SK-N-SH (cell line): ENCODE results near the gene USP48. TPM values are rescaled to one million over a fixed set of nuclear protein-coding genes. Genes with fewer than 3 reads are reported as not detected.

ENCODE experiments used
- CTCF ChIA-PET: fragments of 300-600, 350-600 bp; formaldehyde crosslinking; extraction: SDS; loops from one replicate; lab custom pipeline; 2021; lab: Yijun Ruan, JAX
- POLR2A ChIA-PET: fragments of 350-600 bp; sonication (Branson Sonifier 250); formaldehyde crosslinking; extraction: SDS; loops from one replicate; lab custom pipeline; 2020; ENCODE audit warnings: antibody characterized with exemption, inconsistent platforms; lab: Yijun Ruan, JAX
- DNase-seq: peaks from one replicate; pipeline ENCODE4 v3.0.0; 2012
- H2AFZ ChIP-seq: fragments of 200-600 bp; sonication (generic); 2 replicates; pipeline ENCODE4 v1.8.1; 2016; ENCODE audit warnings: antibody characterized with exemption, mild to moderate bottlenecking, low read depth
- H3F3A ChIP-seq: fragments of 200-600 bp; sonication (generic); replicated peaks from 2 replicates; pipeline ENCODE3; 2016; ENCODE audit warnings: antibody characterized with exemption, mild to moderate bottlenecking; ENCODE audit not compliant: insufficient read depth
- H3K27ac ChIP-seq, 2 experiments: fragments of 200-500 bp in 1 of 2; fragments of 200-600 bp in 1 of 2; sonication (Bioruptor generic) in 1 of 2; sonication (generic), shearing (Covaris generic) in 1 of 2; 2 replicates each; pipeline versions ENCODE4 v1.5.1 to v1.6.1; 2014 to 2016; ENCODE audit warnings: low read depth in 2 of 2, inconsistent platforms in 1 of 2, low read length in 1 of 2, mild to moderate bottlenecking in 1 of 2, mixed read lengths in 1 of 2
- H3K27me3 ChIP-seq: fragments of 200-600 bp; sonication (generic), shearing (Covaris generic); 2 replicates; pipeline ENCODE4 v1.6.1; 2016; ENCODE audit warnings: mixed run types; ENCODE audit not compliant: insufficient read depth
- H3K36me3 ChIP-seq, 2 experiments: fragments of 200-500 bp in 1 of 2; fragments of 200-600 bp in 1 of 2; sonication (Bioruptor generic) in 1 of 2; sonication (generic) in 1 of 2; replicated peaks in 1 of 2; 2 replicates each; pipeline versions ENCODE3 to v1.5.1; 2014 to 2016; ENCODE audit warnings: low read length in 1 of 2, mild to moderate bottlenecking in 1 of 2; ENCODE audit not compliant: insufficient read depth in 2 of 2, control insufficient read depth in 1 of 2
- H3K4me1 ChIP-seq, 2 experiments: fragments of 200-500 bp in 1 of 2; fragments of 200-600 bp in 1 of 2; sonication (Bioruptor generic) in 1 of 2; sonication (generic), shearing (Covaris generic) in 1 of 2; 2 replicates each; pipeline versions ENCODE4 v1.5.1 to v1.6.1; 2014 to 2016; ENCODE audit warnings: low read depth in 1 of 2, low read length in 1 of 2, mixed run types in 1 of 2; ENCODE audit not compliant: insufficient read depth in 2 of 2, control insufficient read depth in 1 of 2
- H3K4me2 ChIP-seq: fragments of 200-600 bp; sonication (generic), shearing (Covaris generic); 2 replicates; pipeline ENCODE4 v1.6.1; 2017; ENCODE audit warnings: mixed run types
- H3K4me3 ChIP-seq, 2 experiments: fragments of 200-500 bp in 1 of 2; fragments of 200-600 bp in 1 of 2; sonication (Bioruptor generic) in 1 of 2; sonication (generic), shearing (Covaris generic) in 1 of 2; 2 replicates each; pipeline versions ENCODE4 v1.5.1 to v1.8.1; 2014 to 2016; ENCODE audit warnings: low read depth in 2 of 2, inconsistent platforms in 1 of 2, low read length in 1 of 2, mild to moderate bottlenecking in 1 of 2, mixed read lengths in 1 of 2, moderate library complexity in 1 of 2
- H3K79me2 ChIP-seq: fragments of 200-600 bp; sonication (generic); 2 replicates; pipeline ENCODE4 v1.8.1; 2017; ENCODE audit warnings: mild to moderate bottlenecking; ENCODE audit not compliant: insufficient read depth
- H3K9ac ChIP-seq: fragments of 200-600 bp; sonication (generic); 2 replicates; pipeline ENCODE4 v1.6.1; 2017; ENCODE audit warnings: mixed run types
- H3K9me2 ChIP-seq: fragments of 200-600 bp; sonication (generic); 2 replicates; pipeline ENCODE4 v1.6.1; 2017; ENCODE audit warnings: mixed run types
- H3K9me3 ChIP-seq: fragments of 200-600 bp; sonication (generic); 2 replicates; pipeline ENCODE4 v1.6.1; 2017; ENCODE audit warnings: mixed run types, mild to moderate bottlenecking, moderate library complexity
- H4K20me1 ChIP-seq: fragments of 200-600 bp; sonication (generic); 2 replicates; pipeline ENCODE4 v1.6.1; 2017; ENCODE audit warnings: mild to moderate bottlenecking, mixed run types; ENCODE audit not compliant: insufficient read depth
- CHD2 ChIP-seq: fragments of 150-350 bp; IDR thresholded peaks from 2 replicates; pipeline ENCODE4 v1.6.1; 2018; ENCODE audit warnings: low read length; ENCODE audit not compliant: partially characterized antibody
- EP300 ChIP-seq, 2 experiments: IDR thresholded peaks; 2 replicates each; pipeline versions ENCODE4 v1.4.0 to v1.6.1; 2012; ENCODE audit warnings: borderline replicate concordance in 1 of 2, low read depth in 1 of 2, low read length in 1 of 2
- EZH2phosphoT487 ChIP-seq: fragments of 200-600 bp; sonication (generic); IDR thresholded peaks from 2 replicates; pipeline ENCODE4 v1.6.1; 2017; ENCODE audit warnings: low read depth, mixed run types, mild to moderate bottlenecking, antibody characterized with exemption, moderate library complexity, borderline replicate concordance
- FOXJ3 ChIP-seq: sonication (generic); formaldehyde crosslinking; IDR thresholded peaks from 2 replicates; pipeline ENCODE4 v1.5.1; 2020; ENCODE audit warnings: mild to moderate bottlenecking, missing genetic modification reagents
- FOXM1 ChIP-seq: IDR thresholded peaks from 2 replicates; pipeline ENCODE4 v1.4.0; 2012; ENCODE audit warnings: low read depth, mild to moderate bottlenecking
- GABPA ChIP-seq: IDR thresholded peaks from 2 replicates; pipeline ENCODE4 v1.4.0; 2012; ENCODE audit warnings: low read depth, mild to moderate bottlenecking
- JUND ChIP-seq: IDR thresholded peaks from 2 replicates; pipeline ENCODE4 v1.4.0; 2012
- MEF2A ChIP-seq: IDR thresholded peaks from 2 replicates; pipeline ENCODE4 v1.4.0; 2012; ENCODE audit warnings: low read depth, borderline replicate concordance
- MXI1 ChIP-seq: IDR thresholded peaks from 2 replicates; pipeline ENCODE4 v1.6.1; 2012; ENCODE audit warnings: mild to moderate bottlenecking, low read depth, low read length, improper control_type of control experiment
- NFIC ChIP-seq: IDR thresholded peaks from 2 replicates; pipeline ENCODE4 v1.4.0; 2012; ENCODE audit warnings: borderline replicate concordance
- NRF1 ChIP-seq: IDR thresholded peaks from 2 replicates; pipeline ENCODE4 v1.6.1; 2012; ENCODE audit warnings: low read depth, mild to moderate bottlenecking, low read length
- POLR2AphosphoS5 ChIP-seq: IDR thresholded peaks from 2 replicates; pipeline ENCODE4 v1.6.1; 2012; ENCODE audit warnings: low read depth, low read length
- RCOR1 ChIP-seq: fragments of 150-350 bp; IDR thresholded peaks from 2 replicates; pipeline ENCODE4 v1.6.1; 2017; ENCODE audit warnings: antibody characterized with exemption, low read length
- TAF1 ChIP-seq: IDR thresholded peaks from 2 replicates; pipeline ENCODE4 v1.6.1; 2012; ENCODE audit warnings: low read depth, mild to moderate bottlenecking, low read length, moderate library complexity, borderline replicate concordance
- TCF12 ChIP-seq: IDR thresholded peaks from 2 replicates; pipeline ENCODE4 v1.4.0; 2012
- WGBS: methylation state at CpG from one replicate; pipeline ENCODE4 v1.1.6; 2017; ENCODE audit warnings: low lambda C conversion rate; 5-methylcytosine and 5-hydroxymethylcytosine counted together
- polyA plus RNA-seq, 3 experiments: library from polyadenylated mRNA; depleted of rRNA; stranded (reverse); fragments of >200 nt; gene quantifications; 2 replicates each; pipeline ENCODE4 v1.2.3, GENCODE V29; 2012
- TF ChIP-seq, protein P1 (sequence below): IDR thresholded peaks from 2 replicates; pipeline ENCODE4 v1.6.1; 2012; ENCODE audit warnings: mild to moderate bottlenecking, low read depth, low read length, moderate library complexity
- TF ChIP-seq, protein P2 (sequence below): IDR thresholded peaks from 2 replicates; pipeline ENCODE4 v1.4.0; 2012; ENCODE audit warnings: low read depth, borderline replicate concordance
- TF ChIP-seq, protein P3 (sequence below): fragments of 150-350 bp; IDR thresholded peaks from 2 replicates; pipeline ENCODE4 v1.6.1; 2016; ENCODE audit warnings: mild to moderate bottlenecking, low read depth, low read length
- TF ChIP-seq, protein P4 (sequence below): fragments of 150-350 bp; IDR thresholded peaks from 2 replicates; pipeline ENCODE4 v1.6.1; 2017; ENCODE audit warnings: antibody characterized with exemption, low read length, low read depth, borderline replicate concordance
- TF ChIP-seq, protein P5 (sequence below): IDR thresholded peaks from 2 replicates; pipeline ENCODE4; 2012

Gene USP48
- polyA plus RNA-seq, 1 of the 3 experiments (the other 2 are of a cell fraction): 13.6 TPM

DNA sequence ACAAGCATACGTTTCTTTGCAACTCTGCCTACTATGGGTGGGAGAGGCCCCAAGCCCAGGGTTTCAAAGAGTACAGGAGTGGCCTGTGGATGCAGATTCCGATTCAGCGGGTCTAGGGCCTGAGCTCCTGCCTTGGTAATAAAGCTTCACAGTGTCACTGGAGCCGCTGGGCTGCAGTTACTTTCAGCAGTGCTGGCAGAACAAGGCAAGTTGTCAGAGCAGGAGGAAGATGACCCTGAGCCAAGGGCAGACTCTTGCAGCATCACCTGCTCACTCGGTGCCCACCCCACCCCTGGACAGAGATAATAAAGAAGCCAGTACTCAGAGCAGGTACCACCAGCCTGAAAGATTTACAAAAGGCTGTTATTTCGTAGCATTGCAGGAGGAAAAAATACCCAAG is 105.8 kb downstream of the USP48 start:
- H3K27ac ChIP-seq: no peak overlapping the region
- no peaks in the 10 kb centered on the region for H3K9me3 ChIP-seq
- CTCF ChIA-PET: interaction anchor here (1.6 to 2.2 kb wide), 2 partner anchors 26 to 307 kb away, joined by 3 to 7 read pairs; no protein-coding TSS in a partner anchor
- no peak overlapping the region for H3K4me2 ChIP-seq
- TF ChIP-seq, protein P1, sequence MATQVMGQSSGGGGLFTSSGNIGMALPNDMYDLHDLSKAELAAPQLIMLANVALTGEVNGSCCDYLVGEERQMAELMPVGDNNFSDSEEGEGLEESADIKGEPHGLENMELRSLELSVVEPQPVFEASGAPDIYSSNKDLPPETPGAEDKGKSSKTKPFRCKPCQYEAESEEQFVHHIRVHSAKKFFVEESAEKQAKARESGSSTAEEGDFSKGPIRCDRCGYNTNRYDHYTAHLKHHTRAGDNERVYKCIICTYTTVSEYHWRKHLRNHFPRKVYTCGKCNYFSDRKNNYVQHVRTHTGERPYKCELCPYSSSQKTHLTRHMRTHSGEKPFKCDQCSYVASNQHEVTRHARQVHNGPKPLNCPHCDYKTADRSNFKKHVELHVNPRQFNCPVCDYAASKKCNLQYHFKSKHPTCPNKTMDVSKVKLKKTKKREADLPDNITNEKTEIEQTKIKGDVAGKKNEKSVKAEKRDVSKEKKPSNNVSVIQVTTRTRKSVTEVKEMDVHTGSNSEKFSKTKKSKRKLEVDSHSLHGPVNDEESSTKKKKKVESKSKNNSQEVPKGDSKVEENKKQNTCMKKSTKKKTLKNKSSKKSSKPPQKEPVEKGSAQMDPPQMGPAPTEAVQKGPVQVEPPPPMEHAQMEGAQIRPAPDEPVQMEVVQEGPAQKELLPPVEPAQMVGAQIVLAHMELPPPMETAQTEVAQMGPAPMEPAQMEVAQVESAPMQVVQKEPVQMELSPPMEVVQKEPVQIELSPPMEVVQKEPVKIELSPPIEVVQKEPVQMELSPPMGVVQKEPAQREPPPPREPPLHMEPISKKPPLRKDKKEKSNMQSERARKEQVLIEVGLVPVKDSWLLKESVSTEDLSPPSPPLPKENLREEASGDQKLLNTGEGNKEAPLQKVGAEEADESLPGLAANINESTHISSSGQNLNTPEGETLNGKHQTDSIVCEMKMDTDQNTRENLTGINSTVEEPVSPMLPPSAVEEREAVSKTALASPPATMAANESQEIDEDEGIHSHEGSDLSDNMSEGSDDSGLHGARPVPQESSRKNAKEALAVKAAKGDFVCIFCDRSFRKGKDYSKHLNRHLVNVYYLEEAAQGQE: no peak
- TF ChIP-seq, protein P2, sequence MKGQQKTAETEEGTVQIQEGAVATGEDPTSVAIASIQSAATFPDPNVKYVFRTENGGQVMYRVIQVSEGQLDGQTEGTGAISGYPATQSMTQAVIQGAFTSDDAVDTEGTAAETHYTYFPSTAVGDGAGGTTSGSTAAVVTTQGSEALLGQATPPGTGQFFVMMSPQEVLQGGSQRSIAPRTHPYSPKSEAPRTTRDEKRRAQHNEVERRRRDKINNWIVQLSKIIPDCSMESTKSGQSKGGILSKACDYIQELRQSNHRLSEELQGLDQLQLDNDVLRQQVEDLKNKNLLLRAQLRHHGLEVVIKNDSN: no peak
- no peak for TF ChIP-seq TAF1
- no peak for TF ChIP-seq FOXJ3 (CRISPR knock-in tag)
- no peak for TF ChIP-seq RCOR1
- no peak for TF ChIP-seq JUND
- TF ChIP-seq POLR2AphosphoS5: no peak
- TF ChIP-seq, protein P3, sequence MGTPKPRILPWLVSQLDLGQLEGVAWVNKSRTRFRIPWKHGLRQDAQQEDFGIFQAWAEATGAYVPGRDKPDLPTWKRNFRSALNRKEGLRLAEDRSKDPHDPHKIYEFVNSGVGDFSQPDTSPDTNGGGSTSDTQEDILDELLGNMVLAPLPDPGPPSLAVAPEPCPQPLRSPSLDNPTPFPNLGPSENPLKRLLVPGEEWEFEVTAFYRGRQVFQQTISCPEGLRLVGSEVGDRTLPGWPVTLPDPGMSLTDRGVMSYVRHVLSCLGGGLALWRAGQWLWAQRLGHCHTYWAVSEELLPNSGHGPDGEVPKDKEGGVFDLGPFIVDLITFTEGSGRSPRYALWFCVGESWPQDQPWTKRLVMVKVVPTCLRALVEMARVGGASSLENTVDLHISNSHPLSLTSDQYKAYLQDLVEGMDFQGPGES: no peak
- TF ChIP-seq MEF2A: no peak
- no peak for TF ChIP-seq NRF1
- no peak for TF ChIP-seq CHD2
- no peak for TF ChIP-seq FOXM1
- TF ChIP-seq EZH2phosphoT487: no peak
- no peak for TF ChIP-seq MXI1
- TF ChIP-seq, protein P4, sequence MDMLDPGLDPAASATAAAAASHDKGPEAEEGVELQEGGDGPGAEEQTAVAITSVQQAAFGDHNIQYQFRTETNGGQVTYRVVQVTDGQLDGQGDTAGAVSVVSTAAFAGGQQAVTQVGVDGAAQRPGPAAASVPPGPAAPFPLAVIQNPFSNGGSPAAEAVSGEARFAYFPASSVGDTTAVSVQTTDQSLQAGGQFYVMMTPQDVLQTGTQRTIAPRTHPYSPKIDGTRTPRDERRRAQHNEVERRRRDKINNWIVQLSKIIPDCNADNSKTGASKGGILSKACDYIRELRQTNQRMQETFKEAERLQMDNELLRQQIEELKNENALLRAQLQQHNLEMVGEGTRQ: no peak
- TF ChIP-seq, protein P5, sequence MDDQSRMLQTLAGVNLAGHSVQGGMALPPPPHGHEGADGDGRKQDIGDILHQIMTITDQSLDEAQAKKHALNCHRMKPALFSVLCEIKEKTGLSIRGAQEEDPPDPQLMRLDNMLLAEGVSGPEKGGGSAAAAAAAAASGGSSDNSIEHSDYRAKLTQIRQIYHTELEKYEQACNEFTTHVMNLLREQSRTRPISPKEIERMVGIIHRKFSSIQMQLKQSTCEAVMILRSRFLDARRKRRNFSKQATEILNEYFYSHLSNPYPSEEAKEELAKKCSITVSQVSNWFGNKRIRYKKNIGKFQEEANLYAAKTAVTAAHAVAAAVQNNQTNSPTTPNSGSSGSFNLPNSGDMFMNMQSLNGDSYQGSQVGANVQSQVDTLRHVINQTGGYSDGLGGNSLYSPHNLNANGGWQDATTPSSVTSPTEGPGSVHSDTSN: no peak
- TF ChIP-seq EP300 (IDR thresholded peaks at IDR 0.05; ENCODE audit: borderline replicate concordance in 1 of 2, low read depth in 1 of 2, low read length in 1 of 2): no peak
- TF ChIP-seq GABPA: no peak
- no peak for TF ChIP-seq TCF12
- no peak for TF ChIP-seq NFIC
- no peaks in the 10 kb centered on the region for H3K9me2 ChIP-seq
- H3K79me2 ChIP-seq: no peaks in the 10 kb centered on the region
- POLR2A ChIA-PET: no interaction called here
- H2AFZ ChIP-seq: no peak overlapping the region
- no peaks in the 10 kb centered on the region for H3K27me3 ChIP-seq
- DNase-seq: no peak
- H3K4me3 ChIP-seq: no peak overlapping the region
- no peak overlapping the region for H3K9ac ChIP-seq
- peaks cover 7% of the 10 kb centered on the region for H3F3A ChIP-seq
- peaks cover 27 to 29% of the 10 kb centered on the region in 2 experiments for H3K36me3 ChIP-seq
- peaks cover 9 to 24% of the 10 kb centered on the region in 2 experiments; a peak in 3 of 4 replicates for H3K4me1 ChIP-seq
- no peaks in the 10 kb centered on the region for H4K20me1 ChIP-seq
- WGBS: 89% methylated on average over 5 of the region's 6 CpGs
